H1 (cell line): ENCODE data around the gene PCDHB6. TPM values are rescaled to one million over a fixed set of nuclear protein-coding genes. Genes with fewer than 3 reads are reported as not detected.
"Not testable (repeated sequence)": the region's sequence is repeated elsewhere in the genome, so short reads cannot be mapped to it uniquely, and the experiment has no call there.

Experiments
- CTCF ChIA-PET: fragments of 300-600 bp; sonication (Branson Sonifier 250); formaldehyde crosslinking; loops from one replicate; lab custom pipeline; 2021; ENCODE audit not compliant: partially characterized antibody; lab: Charles Lee
- POLR2A ChIA-PET: fragments of 300-600 bp; sonication (Branson Sonifier 250); formaldehyde crosslinking; loops from one replicate; lab custom pipeline; 2021; ENCODE audit warnings: inconsistent platforms; ENCODE audit not compliant: partially characterized antibody; lab: Charles Lee
- DNase-seq, 2 experiments: peaks; one replicate each; pipeline versions ENCODE4 v3.0.0 to v3.0.0-alpha.2; 2010 to 2022; ENCODE audit warnings: low spot score in 2 of 2, low read depth in 1 of 2, mixed read lengths in 1 of 2
- FAIRE-seq: peaks from 2 replicates; lab custom pipeline; 2011; peaks lifted over from hg19 to GRCh38; lab: Jason Lieb, UNC
- H2AFZ ChIP-seq: 2 replicates; pipeline ENCODE4 v1.8.1; 2012; ENCODE audit warnings: low read length, inconsistent platforms
- H2AK5ac ChIP-seq: 2 replicates; pipeline ENCODE4 v1.6.1; 2013; ENCODE audit warnings: low read depth, low read length
- H2BK120ac ChIP-seq: replicated peaks from 2 replicates; pipeline ENCODE3; 2013; ENCODE audit warnings: low read depth, low read length, inconsistent platforms
- H2BK12ac ChIP-seq: 2 replicates; pipeline ENCODE4 v1.6.1; 2013; ENCODE audit warnings: low read depth, low read length
- H2BK15ac ChIP-seq: 2 replicates; pipeline ENCODE4 v1.6.1; 2013; ENCODE audit warnings: low read length
- H2BK20ac ChIP-seq: 2 replicates; pipeline ENCODE4 v1.6.1; 2013; ENCODE audit warnings: low read length
- H2BK5ac ChIP-seq: 2 replicates; pipeline ENCODE4 v1.6.1; 2013; ENCODE audit warnings: low read depth, low read length
- H3K14ac ChIP-seq: 2 replicates; pipeline ENCODE4 v1.6.1; 2013; ENCODE audit warnings: inconsistent platforms; ENCODE audit not compliant: insufficient read length
- H3K18ac ChIP-seq: 2 replicates; pipeline ENCODE4 v1.6.1; 2013; ENCODE audit warnings: low read length; ENCODE audit errors: extremely low read depth
- H3K23ac ChIP-seq: 2 replicates; pipeline ENCODE4 v1.6.1; 2013; ENCODE audit warnings: inconsistent platforms; ENCODE audit not compliant: insufficient read length
- H3K23me2 ChIP-seq: 2 replicates; pipeline ENCODE4 v1.6.1; 2013; ENCODE audit warnings: low read depth, low read length
- H3K27ac ChIP-seq: 2 replicates; pipeline ENCODE4 v1.6.1; 2011; ENCODE audit warnings: low read depth, low read length, inconsistent platforms
- H3K27me3 ChIP-seq, 4 experiments: replicated peaks in 1 of 4; 1 replicate in 1 of 4; 2 replicates in 3 of 4; pipeline versions ENCODE4 v1.6.1 to v1.8.1; 2011 to 2013; ENCODE audit warnings: low read length in 3 of 4, mild to moderate bottlenecking in 3 of 4, inconsistent platforms in 2 of 4, mixed read lengths in 2 of 4, moderate library complexity in 1 of 4; ENCODE audit not compliant: control insufficient read depth in 3 of 4, insufficient read depth in 3 of 4; ENCODE audit errors: extremely low read depth in 1 of 4
- H3K36me3 ChIP-seq, 4 experiments: 2 replicates each; pipeline versions ENCODE4 v1.6.1 to v1.8.1; 2011 to 2013; ENCODE audit warnings: mild to moderate bottlenecking in 4 of 4, low read length in 3 of 4, moderate library complexity in 2 of 4, control low read depth in 1 of 4, inconsistent platforms in 1 of 4; ENCODE audit not compliant: insufficient read depth in 4 of 4, control insufficient read depth in 2 of 4
- H3K4ac ChIP-seq: replicated peaks from 2 replicates; pipeline ENCODE3; 2013; ENCODE audit warnings: low read length, low read depth, mixed read lengths, inconsistent platforms; ENCODE audit not compliant: insufficient read length
- H3K4me1 ChIP-seq, 4 experiments: replicated peaks in 1 of 4; 1 replicate in 1 of 4; 2 replicates in 3 of 4; pipeline versions ENCODE4 v1.6.1 to v1.8.1; 2011 to 2013; ENCODE audit warnings: low read length in 3 of 4, inconsistent platforms in 2 of 4, mixed read lengths in 1 of 4; ENCODE audit not compliant: insufficient read depth in 4 of 4, control insufficient read depth in 3 of 4
- H3K4me2 ChIP-seq, 2 experiments: 2 replicates each; pipeline versions ENCODE4 v1.6.1 to v1.8.1; 2011 to 2013; ENCODE audit warnings: low read depth in 2 of 2, low read length in 2 of 2, control low read depth in 1 of 2, inconsistent platforms in 1 of 2, mild to moderate bottlenecking in 1 of 2; ENCODE audit not compliant: insufficient read depth in 1 of 2
- H3K4me3 ChIP-seq, 4 experiments: fragments of 200-600, 300-600 bp in 1 of 4; sonication (generic), shearing (Covaris generic), sonication (Bioruptor Twin) in 1 of 4; 2 replicates each; pipeline versions ENCODE4 v1.5.1 to v1.8.1; 2011 to 2016; ENCODE audit warnings: low read length in 4 of 4, low read depth in 3 of 4, control low read depth in 2 of 4, inconsistent platforms in 2 of 4, mild to moderate bottlenecking in 2 of 4, mixed read lengths in 1 of 4, moderate library complexity in 1 of 4; ENCODE audit not compliant: insufficient read depth in 2 of 4; ENCODE audit errors: extremely low read depth in 1 of 4
- H3K56ac ChIP-seq: replicated peaks from 2 replicates; pipeline ENCODE3; 2013; ENCODE audit warnings: low read depth, mild to moderate bottlenecking, mixed read lengths, low read length, inconsistent platforms; ENCODE audit not compliant: insufficient read length
- H3K79me1 ChIP-seq: 2 replicates; pipeline ENCODE4 v1.6.1; 2013; ENCODE audit warnings: low read depth, low read length, control low read depth
- H3K79me2 ChIP-seq, 2 experiments: 2 replicates each; pipeline versions ENCODE4 v1.6.1 to v1.8.1; 2012 to 2013; ENCODE audit warnings: low read length in 2 of 2, mild to moderate bottlenecking in 2 of 2, inconsistent platforms in 1 of 2; ENCODE audit not compliant: insufficient read depth in 2 of 2, control insufficient read depth in 1 of 2
- H3K9ac ChIP-seq, 4 experiments: replicated peaks in 1 of 4; 1 replicate in 1 of 4; 2 replicates in 3 of 4; pipeline versions ENCODE4 v1.6.1 to v1.8.1; 2011 to 2013; ENCODE audit warnings: low read depth in 3 of 4, low read length in 3 of 4, control low read depth in 2 of 4, mild to moderate bottlenecking in 2 of 4, moderate library complexity in 2 of 4, inconsistent platforms in 1 of 4; ENCODE audit errors: extremely low read depth in 1 of 4
- H3K9me3 ChIP-seq, 2 experiments: 2 replicates each; pipeline versions ENCODE4 v1.6.1 to v1.8.1; 2012 to 2013; ENCODE audit warnings: mild to moderate bottlenecking in 2 of 2, moderate library complexity in 2 of 2, control low read depth in 1 of 2, inconsistent platforms in 1 of 2, low read depth in 1 of 2, low read length in 1 of 2, mixed read lengths in 1 of 2; ENCODE audit not compliant: insufficient read depth in 2 of 2
- H4K20me1 ChIP-seq, 2 experiments: replicated peaks in 1 of 2; 2 replicates each; pipeline versions ENCODE3 to v1.8.1; 2011 to 2013; ENCODE audit warnings: inconsistent platforms in 2 of 2, low read length in 2 of 2, mild to moderate bottlenecking in 1 of 2; ENCODE audit not compliant: insufficient read depth in 2 of 2, control insufficient read depth in 1 of 2
- H4K5ac ChIP-seq: 2 replicates; pipeline ENCODE4 v1.6.1; 2013; ENCODE audit warnings: low read length, low read depth, mixed read lengths, inconsistent platforms; ENCODE audit not compliant: insufficient read length
- H4K8ac ChIP-seq: 2 replicates; pipeline ENCODE4 v1.8.0; 2013; ENCODE audit warnings: mild to moderate bottlenecking, moderate library complexity, low read length, inconsistent platforms; ENCODE audit not compliant: insufficient read depth; ENCODE audit errors: extremely low read depth
- H4K91ac ChIP-seq: replicated peaks from 2 replicates; pipeline ENCODE3; 2013; ENCODE audit warnings: low read length, mixed read lengths, inconsistent platforms; ENCODE audit not compliant: insufficient read length
- WGBS, 2 experiments: shearing (Covaris generic) in 1 of 2; methylation state at CpG; one replicate each; pipeline versions ENCODE4 v1.1.6 to v1.1.7; 2013 to 2015; ENCODE audit warnings: low lambda C conversion rate in 2 of 2, mixed read lengths in 2 of 2, inconsistent platforms in 1 of 2, low coverage in 1 of 2, missing lambda C conversion rate in 1 of 2; ENCODE audit not compliant: insufficient replicate concordance in 2 of 2, insufficient coverage in 1 of 2, insufficient read length in 1 of 2; ENCODE audit errors: extremely low coverage in 1 of 2, missing lambda C conversion rate in 1 of 2; 5-methylcytosine and 5-hydroxymethylcytosine counted together
- polyA plus RNA-seq, 7 experiments: library from polyadenylated mRNA; depleted of rRNA in 3 of 7; stranded (reverse) in 5 of 7; unstranded in 2 of 7; fragments of >200 nt in 5 of 7; fragments of 200-250 nt in 2 of 7; gene quantifications; 1 replicate in 5 of 7; 2 replicates in 1 of 7; 4 replicates in 1 of 7; pipeline versions ENCODE4 v1.2.1 to v1.2.3, GENCODE V29; 2011 to 2013; ENCODE audit warnings: missing spikeins in 2 of 7, mixed read lengths in 2 of 7
- total RNA-seq: library from RNA; stranded (reverse); fragmentation: NEBNext Ultra II Directional; extraction: Animal tissue kit (Norgen Biotek cat#: 25700); gene quantifications from 2 replicates; pipeline ENCODE4 v1.2.1, GENCODE V29; 2021

PCDHB6 gene
- total and polyA plus RNA-seq, 2 of the 8 experiments (the other 6 are each of a cell fraction or from before 2014, with no cell fraction given), result 0.28 to 0.29 TPM

DNA sequence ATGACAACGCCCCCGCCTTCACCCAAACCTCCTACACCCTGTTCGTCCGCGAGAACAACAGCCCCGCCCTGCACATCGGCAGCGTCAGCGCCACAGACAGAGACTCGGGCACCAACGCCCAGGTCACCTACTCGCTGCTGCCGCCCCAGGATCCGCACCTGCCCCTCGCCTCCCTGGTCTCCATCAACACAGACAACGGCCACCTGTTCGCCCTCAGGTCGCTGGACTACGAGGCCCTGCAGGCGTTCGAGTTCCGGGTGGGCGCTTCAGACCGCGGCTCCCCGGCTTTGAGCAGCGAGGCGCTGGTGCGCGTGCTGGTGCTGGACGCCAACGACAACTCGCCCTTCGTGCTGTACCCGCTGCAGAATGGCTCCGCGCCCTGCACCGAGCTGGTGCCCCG is 29.5 kb downstream of the PCDHB6 start:
- H3K14ac ChIP-seq, H4K5ac ChIP-seq, H3K56ac ChIP-seq, H2AK5ac ChIP-seq, H3K36me3 ChIP-seq, H3K79me2 ChIP-seq, FAIRE-seq, H2BK12ac ChIP-seq, H3K18ac ChIP-seq, H3K9me3 ChIP-seq, H3K4me3 ChIP-seq, H2BK120ac ChIP-seq, H2BK20ac ChIP-seq, H3K27ac ChIP-seq, DNase-seq, H2AFZ ChIP-seq, H3K23me2 ChIP-seq, H3K9ac ChIP-seq, H3K79me1 ChIP-seq, H4K91ac ChIP-seq, H2BK15ac ChIP-seq, H3K4ac ChIP-seq, H3K4me1 ChIP-seq, H3K4me2 ChIP-seq, H3K27me3 ChIP-seq, H4K8ac ChIP-seq, H2BK5ac ChIP-seq, H4K20me1 ChIP-seq, H3K23ac ChIP-seq: not testable (repeated sequence)
- WGBS, 2 experiments, result 100% methylated on average over 6 of the region's 39 CpGs; no CpG with 5 or more reads in 1 of the 2 experiments
- ChIA-PET POLR2A (interaction anchor here (0.9 kb wide), 1 partner anchor 8 kb away, joined by 3 read pairs; the partner anchor contains the start of gene PCDHB9), CTCF (interaction anchor here (1.2 to 2.8 kb wide), 2 partner anchors 7 to 12 kb away, joined by 5 to 21 read pairs; partner anchors contain the start of genes PCDHB10 and PCDHB9)

DNA sequence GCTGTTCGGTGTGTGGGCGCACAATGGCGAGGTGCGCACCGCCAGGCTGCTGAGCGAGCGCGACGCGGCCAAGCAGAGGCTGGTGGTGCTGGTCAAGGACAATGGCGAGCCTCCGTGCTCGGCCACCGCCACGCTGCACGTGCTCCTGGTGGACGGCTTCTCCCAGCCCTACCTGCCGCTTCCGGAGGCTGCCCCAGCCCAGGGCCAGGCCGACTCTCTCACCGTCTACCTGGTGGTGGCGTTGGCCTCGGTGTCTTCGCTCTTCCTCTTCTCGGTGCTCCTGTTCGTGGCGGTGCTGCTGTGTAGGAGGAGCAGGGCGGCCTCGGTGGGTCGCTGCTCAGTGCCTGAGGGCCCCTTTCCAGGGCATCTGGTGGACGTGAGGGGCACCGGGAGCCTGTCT is 30.0 kb downstream of the PCDHB6 start:
- H3K14ac ChIP-seq, H3K79me2 ChIP-seq, H3K23me2 ChIP-seq, H4K20me1 ChIP-seq, DNase-seq, H4K8ac ChIP-seq, H3K9ac ChIP-seq, POLR2A ChIA-PET, H3K36me3 ChIP-seq, CTCF ChIA-PET, H3K27ac ChIP-seq, H2BK20ac ChIP-seq, H3K27me3 ChIP-seq, H2BK5ac ChIP-seq, H4K91ac ChIP-seq, H3K4me2 ChIP-seq, H3K56ac ChIP-seq, H3K18ac ChIP-seq, H2AK5ac ChIP-seq, H2BK120ac ChIP-seq, H4K5ac ChIP-seq, H3K23ac ChIP-seq, H2AFZ ChIP-seq, H3K4me1 ChIP-seq, H2BK15ac ChIP-seq, H3K4ac ChIP-seq, H2BK12ac ChIP-seq, H3K79me1 ChIP-seq, FAIRE-seq, H3K4me3 ChIP-seq, H3K9me3 ChIP-seq: not testable (repeated sequence)
- WGBS, 2 experiments, result 93% methylated on average over 15 of the region's 32 CpGs; no CpG with 5 or more reads in 1 of the 2 experiments
